Islet of Langerhans (tissue), 1 donor: ENCODE data around the gene ADGRV1.
"Not testable (repeated sequence)": the region's sequence is repeated elsewhere in the genome, so short reads cannot be mapped to it uniquely, and the experiment has no call there.

Source experiments
- FAIRE-seq: peaks from one replicate; lab custom pipeline; 2011; peaks lifted over from hg19 to GRCh38; lab: Jason Lieb, UNC

ADGRV1 gene

GRCh38 chr5:90813392-90813791, 254.8 kb downstream of the ADGRV1 start:
- FAIRE-seq: no peak

- FAIRE-seq: not testable (repeated sequence)
Measured at GRCh38 chr5:90822062-90822461, 263.5 kb downstream of the ADGRV1 start.

- no peak for FAIRE-seq
Measured at GRCh38 chr5:90824436-90824835, 265.8 kb downstream of the ADGRV1 start.

GRCh38 chr5:90830058-90830457, 271.5 kb downstream of the ADGRV1 start:
- FAIRE-seq: no peak

- no peak for FAIRE-seq
Measured at GRCh38 chr5:90833753-90834152, 275.2 kb downstream of the ADGRV1 start.

GRCh38 chr5:90834711-90835110, 276.1 kb downstream of the ADGRV1 start:
- no peak for FAIRE-seq

GRCh38 chr5:90843443-90843842, 284.8 kb downstream of the ADGRV1 start:
- no peak for FAIRE-seq

GRCh38 chr5:90844931-90845330, 286.3 kb downstream of the ADGRV1 start:
- no peak for FAIRE-seq

- FAIRE-seq: no peak
Measured at GRCh38 chr5:90845723-90846554, 287.3 kb downstream of the ADGRV1 start.

- not testable (repeated sequence) for FAIRE-seq
Measured at GRCh38 chr5:90847606-90848005, 289.0 kb downstream of the ADGRV1 start.

- no peak for FAIRE-seq
Measured at GRCh38 chr5:90849939-90850338, 291.3 kb downstream of the ADGRV1 start.

GRCh38 chr5:90852531-90852930, 293.9 kb downstream of the ADGRV1 start:
- FAIRE-seq: no peak

- no peak for FAIRE-seq
Measured at GRCh38 chr5:90853750-90854149, 295.2 kb downstream of the ADGRV1 start.

GRCh38 chr5:90854169-90854568, 295.6 kb downstream of the ADGRV1 start:
- FAIRE-seq: no peak

GRCh38 chr5:90855296-90856010, 296.9 kb downstream of the ADGRV1 start:
- no peak for FAIRE-seq

GRCh38 chr5:90861843-90862586, 303.4 kb downstream of the ADGRV1 start:
- FAIRE-seq: no peak

- no peak for FAIRE-seq
Measured at GRCh38 chr5:90865180-90865579, 306.6 kb downstream of the ADGRV1 start.

GRCh38 chr5:90866333-90866732, 307.7 kb downstream of the ADGRV1 start:
- FAIRE-seq: peak; percentile 100

GRCh38 chr5:90866915-90867731, 308.5 kb downstream of the ADGRV1 start:
- FAIRE-seq: no peak

GRCh38 chr5:90868799-90869198, 310.2 kb downstream of the ADGRV1 start:
- FAIRE-seq: no peak

GRCh38 chr5:90871391-90871991, 312.9 kb downstream of the ADGRV1 start:
- no peak for FAIRE-seq
